ENCODE measurements around the gene SLC41A1.

- TF ChIP-seq POLR2AphosphoS5 (IDR thresholded peaks at IDR 0.05; ENCODE audit: borderline replicate concordance, low read depth, low read length), result no peak
- no peak for TF ChIP-seq EZH2 (IDR thresholded peaks at IDR 0.05)
- no peak for TF ChIP-seq FOXP2 (optimal IDR thresholded peaks at IDR 0.05; ENCODE audit: control extremely low read depth, extremely low read length, insufficient read depth)
These were observed 21.8 kb upstream of the SLC41A1 start for GRCh38 chr1:205834751-205835150.

All from SK-N-MC (cell line).